ENCODE measurements around the gene DEAF1.
"Not testable (repeated sequence)": the region's sequence is repeated elsewhere in the genome, so short reads cannot be mapped to it uniquely, and the experiment has no call there.

Gene DEAF1

DNA sequence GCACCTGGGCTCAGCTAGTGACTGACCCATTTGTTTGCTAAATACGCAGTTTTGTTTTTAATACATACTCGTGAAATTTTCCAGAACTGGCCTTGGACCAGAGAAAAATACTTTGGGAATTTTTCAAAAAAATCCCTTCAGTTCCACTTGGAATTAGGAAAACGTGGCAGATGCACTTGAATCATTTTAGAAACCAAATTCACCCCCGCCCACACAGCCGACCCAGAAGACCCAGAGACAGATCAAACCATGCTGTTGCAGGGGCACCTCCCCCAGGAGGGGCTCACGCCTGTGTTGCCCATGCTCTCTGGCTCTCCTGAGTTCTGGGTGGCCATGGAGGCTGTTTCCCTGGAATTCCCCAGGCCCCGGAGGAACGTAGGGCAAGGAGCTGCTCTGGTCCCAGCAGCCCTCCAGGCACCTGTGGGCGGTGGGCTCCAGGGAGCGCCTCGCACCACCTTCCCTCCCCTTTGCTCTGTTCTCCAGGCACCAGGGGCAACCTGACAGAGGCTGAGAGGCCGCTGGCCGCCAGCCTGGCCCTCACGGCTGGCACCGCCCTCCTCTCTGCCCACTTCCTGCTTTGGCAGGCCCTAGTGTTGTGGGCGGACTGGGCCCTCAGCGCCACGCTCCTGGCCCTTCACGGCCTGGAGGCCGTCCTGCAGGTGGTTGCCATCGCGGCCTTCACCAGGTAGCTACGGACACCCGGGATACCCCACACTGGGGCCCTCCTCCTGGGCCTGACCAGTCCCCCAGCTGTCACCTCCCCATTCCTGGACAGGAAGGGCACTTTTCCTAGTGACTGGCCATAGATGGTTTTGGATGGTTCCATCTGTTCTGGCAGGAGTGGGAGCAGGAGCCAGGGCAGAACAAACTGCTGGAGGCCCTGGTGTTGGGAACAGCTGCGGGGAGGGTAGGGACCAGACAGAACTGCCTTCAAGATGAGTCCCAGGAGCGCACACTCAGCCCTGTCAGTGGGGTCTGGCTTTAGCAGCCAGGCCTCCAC lies 7.7 kb upstream of the DEAF1 start:
- no peak for DNase-seq (ENCODE audit: low read depth in 2 of 2, low spot score in 1 of 2)

DNA sequence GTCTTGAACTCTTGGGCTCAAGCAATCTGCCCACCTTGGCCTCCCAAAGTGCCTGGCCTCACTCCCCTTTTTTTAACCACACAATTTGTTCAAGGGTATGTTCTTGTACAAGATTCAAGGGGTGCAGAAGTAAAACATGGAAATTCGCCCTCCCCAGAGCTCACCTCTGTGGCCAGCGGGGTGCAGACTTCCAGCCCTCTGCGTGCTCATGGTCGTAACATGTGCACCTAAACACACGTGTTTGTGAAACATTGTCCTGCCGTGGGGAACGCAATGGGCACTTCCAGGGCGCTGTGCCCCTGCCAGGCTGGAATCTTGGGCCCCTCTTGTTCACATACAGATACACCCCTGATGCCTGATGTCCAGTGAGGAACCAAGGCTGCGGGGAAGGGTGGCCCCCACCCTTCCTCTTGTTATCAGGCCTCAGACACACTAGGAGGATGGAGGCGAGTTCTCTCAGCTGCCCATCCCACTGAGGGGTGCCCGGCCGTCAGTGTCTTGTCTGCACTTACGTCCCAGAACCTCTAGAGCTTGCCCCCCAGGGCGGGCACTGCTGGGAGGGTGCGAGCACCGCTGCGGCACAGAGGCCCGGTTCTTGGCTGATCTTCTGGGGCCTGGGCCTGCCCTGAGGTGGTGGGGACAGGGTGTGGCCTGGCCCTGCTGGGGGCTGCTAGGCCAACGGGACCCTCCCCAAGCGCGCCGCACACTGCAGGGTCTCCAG lies 6.9 kb upstream of the DEAF1 start:
- no peak for DNase-seq (ENCODE audit: low read depth in 2 of 2, low spot score in 1 of 2)

DNA sequence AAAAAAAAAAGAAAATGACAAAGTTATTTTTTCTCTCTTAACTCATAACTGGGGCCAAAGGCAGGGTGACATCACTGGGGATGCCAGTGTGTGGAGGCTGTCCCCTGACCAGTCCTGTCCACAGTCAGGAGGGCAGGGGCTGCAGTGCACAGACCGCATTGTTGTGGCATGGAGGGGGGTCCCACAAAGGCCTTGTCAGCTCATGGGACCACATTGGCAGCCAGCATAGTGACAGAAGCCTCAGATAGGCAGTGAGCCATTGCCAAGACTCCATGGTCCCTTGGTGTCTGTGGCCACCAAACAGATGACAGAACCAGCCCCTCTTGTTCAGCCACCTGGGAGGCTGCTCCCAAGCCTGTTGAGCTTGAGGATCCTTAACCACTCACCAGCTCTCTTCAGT lies 4.7 kb upstream of the DEAF1 start:
- no peak for DNase-seq (ENCODE audit: low read depth in 2 of 2, low spot score in 1 of 2)

DNA sequence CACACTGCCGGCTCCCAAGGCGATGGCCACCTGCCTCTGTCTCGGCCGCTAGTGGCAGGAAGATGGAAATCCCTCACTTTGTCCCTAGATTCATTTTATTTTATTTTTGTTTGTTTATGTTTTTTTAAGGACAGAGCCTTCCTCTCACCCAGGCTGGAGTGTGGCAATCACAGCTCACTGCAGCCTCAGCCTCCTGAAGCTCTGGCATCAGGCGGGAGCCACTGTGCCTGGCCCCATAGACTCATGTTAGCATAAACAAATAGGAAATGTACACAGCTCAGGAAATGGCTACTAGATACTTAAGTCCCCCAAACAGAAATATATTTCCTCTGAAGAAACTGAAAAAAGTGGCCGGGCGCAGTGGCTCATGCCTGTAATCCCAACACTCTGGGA lies 4.1 kb upstream of the DEAF1 start:
- DNase-seq (ENCODE audit: low read depth in 2 of 2, low spot score in 1 of 2) = no peak

DNA sequence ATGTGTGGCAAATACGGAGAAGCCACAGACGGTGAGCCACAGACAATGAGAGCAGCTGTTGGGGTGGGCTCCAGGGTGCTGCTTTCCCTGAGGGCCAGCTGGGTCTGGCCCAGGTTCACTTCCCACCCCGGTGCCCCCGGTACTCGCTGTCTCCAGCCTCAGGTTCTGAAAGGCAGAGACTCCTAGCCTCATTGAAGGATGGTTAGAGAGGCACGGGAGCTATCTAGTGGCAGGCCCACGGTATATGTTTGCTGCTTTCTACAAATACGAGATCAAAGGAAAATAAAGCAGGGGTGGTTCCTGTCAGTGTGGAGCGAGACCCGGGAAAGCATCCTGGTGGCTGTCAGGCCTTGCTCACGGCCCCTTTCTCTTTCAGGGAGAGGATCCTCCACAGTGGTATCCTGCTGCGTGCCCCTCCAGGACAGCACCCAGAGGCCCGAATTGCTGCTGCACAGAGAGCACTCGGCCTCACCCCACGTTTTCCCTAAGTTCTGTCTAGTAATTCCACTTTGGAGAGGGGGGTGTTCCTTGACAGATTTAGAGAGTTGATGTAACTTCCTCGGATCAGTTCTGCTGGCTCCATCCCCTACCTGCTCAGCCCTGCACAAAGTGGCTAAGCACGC lies 3.6 kb upstream of the DEAF1 start:
- DNase-seq (ENCODE audit: low read depth in 2 of 2, low spot score in 1 of 2) = no peak

DNA sequence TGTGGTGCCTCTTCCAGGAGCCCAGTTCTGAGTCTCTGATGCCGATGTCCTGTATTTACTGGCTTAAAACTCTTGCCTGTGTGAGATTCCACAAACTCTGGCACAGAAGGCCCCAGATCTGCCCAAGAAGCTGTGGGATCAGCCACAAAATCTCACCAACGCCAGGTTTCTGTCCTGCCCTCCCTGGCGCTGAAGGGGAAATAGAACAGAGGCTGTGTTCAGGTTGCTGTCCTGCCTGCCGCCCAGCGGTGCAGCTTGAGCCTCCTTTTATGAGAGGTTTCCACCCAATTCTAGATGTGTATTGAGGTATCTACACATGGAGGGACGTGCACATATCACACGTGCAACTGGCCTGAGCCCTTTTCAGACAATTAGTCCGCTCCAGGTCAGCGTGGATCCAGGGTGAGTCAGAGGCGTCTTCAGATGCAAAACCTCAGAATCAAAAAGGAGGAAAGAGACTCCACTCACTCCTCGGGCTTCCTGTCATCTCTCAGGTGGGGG lies 2.8 kb upstream of the DEAF1 start:
- DNase-seq (ENCODE audit: low read depth in 2 of 2, low spot score in 1 of 2) = no peak

DNA sequence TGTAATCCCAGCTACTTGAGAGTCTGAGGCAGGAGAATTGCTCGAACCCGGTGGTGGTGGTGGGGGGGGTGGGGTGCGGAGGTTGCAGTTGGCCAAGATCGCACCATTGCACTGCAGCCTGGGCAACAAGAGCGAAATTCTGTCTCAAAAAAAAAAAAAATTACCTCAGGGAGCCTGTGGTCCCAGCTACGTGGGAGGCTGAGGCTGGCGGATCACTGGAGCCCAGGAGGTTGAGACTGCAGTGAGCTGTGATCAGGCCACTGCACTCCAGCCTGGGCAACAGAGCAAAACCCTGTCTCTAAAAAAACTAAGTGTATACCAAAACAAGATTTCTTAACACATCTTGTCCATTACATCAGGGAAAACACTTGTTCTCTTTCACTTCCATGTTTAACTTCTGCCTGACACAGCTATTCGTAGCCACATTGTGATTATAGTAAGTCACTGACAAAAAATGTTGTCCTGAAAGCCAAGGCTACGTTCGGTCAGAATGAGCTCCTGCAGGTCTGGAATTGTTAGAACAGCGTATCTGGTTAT lies 2.0 kb upstream of the DEAF1 start:
- DNase-seq (ENCODE audit: low read depth in 2 of 2, low spot score in 1 of 2) = no peak

DNA sequence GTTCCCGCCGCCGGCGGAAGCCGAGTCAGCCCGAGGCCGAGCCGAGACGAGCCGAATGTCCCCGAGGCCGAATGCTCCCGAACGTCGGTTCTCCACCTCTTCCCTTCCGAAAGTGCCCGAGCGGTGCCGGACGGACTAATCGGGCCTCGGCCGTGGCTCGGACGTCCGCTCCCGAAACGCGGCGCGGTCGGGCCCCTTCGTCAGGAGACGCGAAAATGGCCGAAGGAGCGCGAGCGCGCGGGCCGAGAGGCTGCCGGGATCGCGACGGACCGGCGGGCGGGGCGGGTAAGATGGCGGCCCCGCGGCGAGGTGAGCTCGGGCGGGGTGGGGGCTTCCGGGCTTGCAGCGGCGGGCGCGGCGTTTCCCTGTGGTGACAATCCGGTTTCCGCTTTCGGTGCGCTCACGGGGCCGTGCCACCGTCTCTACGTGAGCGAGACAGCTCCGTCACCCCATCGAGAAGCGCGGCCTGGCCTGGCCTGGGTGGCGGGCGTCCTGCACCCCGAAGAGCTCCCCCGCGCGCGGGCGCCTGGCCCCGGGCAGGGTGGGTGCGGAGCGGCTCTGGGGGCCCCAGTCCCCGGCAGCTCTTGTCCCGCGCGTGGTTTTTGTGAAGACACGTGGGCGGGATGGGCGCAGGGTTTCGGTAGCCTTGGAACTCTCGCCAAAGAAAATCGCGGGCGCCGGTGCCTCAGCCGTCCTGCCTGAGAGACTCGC lies 671 bp upstream of the DEAF1 start, which contains the start of gene TMEM80:
Gene TMEM80, plus strand, starts transcription at position 279 of the 711 bp plus-strand sequence. Its CDS starts 12 bp downstream, at position 291.
- DNase-seq (ENCODE audit: low read depth in 2 of 2, low spot score in 1 of 2) = peak; percentile 91 to 93

DNA sequence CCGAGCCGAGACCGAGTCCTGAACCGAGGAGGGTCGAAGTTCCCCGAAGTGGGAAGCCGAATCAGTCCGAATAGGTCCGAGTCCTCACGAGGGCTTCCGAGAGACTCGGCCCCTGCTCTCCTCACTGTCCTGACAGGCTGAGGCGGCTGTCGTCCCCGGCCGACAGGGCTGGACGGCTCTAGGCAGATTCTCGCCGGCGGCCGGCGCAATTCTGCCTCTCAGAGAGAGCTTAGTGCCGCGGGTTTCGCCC lies 191 bp upstream of the DEAF1 start:
- DNase-seq (ENCODE audit: low read depth in 2 of 2, low spot score in 1 of 2) = no peak

DNA sequence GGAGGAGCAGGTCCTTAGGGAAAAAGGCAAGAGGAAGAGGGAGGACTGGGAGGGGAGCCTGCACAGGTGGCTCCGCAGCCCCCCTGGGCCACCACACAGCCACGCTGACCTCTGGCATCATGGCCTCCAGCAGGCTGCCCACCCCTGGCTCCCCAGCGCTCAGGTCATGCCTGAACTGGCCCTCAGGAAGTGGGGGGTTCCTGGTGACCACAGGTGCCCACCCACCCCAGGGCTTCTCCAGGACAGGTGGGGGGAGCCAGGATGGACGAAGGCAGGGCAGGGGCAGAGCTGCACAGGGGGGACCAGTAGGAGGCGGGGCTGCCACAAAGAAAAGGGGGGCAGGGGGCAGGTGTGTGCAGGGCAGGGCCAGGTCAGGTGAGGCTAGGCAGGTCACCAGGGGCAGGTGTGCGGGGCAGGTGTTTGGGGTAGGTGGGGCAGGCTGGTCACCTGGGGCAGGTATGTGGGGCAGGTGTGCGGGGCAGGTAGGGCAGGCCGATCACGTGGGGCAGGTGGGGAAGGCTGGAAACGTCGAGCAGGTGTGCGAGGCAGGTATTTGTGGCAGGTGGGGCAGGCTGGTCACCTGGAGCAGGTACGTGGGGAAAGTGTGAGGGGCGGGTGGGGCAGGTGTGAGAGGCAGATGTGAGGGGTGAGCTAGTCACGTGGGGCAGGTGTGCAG lies 997 bp downstream of the DEAF1 start:
- DNase-seq (ENCODE audit: low read depth in 2 of 2, low spot score in 1 of 2) = no peak

DNA sequence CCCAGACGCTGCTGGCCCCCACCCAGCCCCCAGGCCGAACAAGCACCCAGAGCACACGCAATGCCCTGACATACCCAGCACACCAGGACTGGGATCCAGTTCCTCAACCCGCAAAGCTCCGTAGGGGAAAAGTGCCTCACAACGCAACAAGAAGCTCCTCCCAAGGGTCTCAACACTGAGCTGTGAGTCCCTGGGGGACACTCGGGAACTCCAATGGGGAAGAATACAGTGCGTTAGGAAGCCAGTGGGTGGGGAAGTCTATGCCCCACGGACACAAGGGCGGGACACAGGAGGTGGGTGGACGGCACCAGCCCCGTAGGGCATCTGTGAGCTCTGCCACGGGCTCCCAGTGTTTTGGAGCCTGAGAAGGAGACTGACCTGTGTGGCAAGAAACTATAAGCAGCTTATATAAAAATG lies 1.6 kb downstream of the DEAF1 start:
- no peak for DNase-seq (ENCODE audit: low read depth in 2 of 2, low spot score in 1 of 2)

DNA sequence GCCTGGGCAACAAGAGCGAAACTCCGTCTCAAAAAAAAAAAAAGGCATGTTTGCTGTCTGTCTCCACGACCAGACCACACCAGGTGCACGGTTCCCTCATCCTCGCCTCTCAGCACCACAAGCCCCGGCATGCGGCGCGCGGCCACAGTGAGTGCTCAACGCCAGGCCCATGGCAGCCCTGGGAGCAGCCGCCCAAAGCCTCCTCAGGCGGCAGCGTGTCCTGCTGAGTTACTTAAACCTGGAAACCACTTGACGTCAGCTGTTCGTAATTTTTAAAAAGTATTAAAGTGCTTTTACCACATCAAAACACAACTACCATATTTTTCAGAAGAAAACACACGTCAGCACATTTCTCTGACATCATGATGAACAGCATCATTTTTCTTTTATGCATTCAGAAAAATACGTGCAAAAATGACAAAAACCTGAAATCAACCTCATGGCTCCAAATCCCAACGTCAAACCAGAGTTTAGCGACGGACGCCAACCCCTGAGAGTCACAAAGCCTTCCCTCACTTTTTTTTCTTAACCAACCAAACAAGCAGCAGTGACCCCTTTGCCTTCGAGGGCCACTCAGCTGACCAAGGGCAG lies 2.1 kb downstream of the DEAF1 start:
- DNase-seq (ENCODE audit: low read depth in 2 of 2, low spot score in 1 of 2) = no peak

DNA sequence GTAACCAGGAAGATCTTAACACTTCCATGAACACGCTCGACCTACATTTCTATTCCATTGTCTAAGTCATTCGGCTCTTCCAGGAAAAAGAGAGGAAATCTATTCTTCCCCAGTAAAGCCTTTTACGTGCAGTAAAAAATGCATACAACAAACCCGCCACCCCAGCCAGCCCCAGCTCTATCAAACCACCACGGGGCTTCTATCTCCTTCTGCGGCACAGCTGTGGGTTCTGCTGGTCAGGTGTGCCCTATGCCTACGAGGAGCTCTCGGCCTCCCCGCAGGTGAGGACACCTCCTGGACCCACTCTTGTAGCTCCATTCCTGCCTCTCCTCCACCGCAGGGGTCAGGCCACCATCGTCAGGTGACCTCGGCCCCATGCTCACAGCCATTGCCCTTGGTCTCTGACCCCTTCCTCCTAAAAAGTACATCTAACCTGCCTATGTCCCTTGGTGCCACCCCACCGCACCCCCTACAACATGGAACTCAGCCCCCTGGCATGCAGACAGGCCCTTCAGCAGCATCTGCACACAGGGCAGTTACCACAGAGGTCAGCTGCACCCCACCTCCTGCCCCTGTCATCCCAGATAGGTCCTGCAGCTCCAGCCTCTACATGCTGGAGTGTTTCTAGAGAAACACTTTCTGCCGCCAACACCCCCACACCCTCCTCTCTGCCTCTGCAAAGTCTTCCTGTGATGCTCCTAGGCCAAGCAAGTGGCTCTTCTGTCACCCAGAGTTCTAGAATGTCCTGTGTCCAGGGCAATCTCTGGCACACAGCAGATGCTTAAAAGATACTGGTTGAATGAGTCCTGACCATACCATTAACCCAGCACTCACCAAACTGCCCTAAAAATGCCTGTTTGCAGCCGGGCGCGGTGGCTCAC lies 3.1 kb downstream of the DEAF1 start:
- DNase-seq (ENCODE audit: low read depth in 2 of 2, low spot score in 1 of 2) = no peak

DNA sequence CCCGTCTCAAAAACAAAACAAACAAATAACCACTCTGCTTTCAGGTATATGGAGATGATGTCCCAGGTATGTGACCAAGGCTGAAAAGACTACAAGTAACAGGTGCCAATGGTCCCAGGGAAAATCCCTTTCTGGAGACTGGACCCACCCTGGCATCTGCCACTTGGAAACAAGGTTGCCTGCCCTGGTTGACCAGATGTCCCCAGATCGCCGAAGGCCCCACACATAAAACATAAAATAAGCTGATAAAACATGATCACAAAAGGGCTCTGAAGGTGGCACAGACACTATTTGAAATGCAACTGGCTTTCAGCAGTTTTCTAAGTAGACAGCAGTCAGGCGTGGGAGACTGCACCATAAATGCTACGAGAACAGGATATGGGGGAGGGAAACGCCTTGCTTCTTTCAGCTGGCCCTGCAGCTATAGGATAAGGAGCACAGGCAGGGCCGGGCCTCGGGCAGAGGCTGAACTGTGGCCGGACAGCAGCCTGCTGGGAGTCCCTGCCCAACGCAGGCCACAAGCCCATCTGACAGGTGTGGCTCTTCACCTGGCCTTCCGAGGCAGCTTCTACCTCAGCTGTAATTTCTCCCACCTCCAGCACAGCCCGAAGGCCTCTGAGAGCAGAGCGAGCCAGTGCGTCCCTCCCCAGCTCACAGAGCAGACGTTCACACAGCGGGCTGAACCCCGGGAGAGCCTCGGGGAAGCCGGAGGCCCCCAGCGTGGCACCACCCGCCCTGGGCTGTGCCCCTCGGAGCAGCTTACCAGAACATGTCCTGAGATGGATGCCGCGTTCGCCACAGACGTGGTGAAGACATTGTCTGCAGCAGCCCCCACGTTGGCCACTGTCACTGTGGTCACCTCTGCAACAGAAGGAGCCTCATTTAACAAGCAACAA lies 4.0 kb downstream of the DEAF1 start:
- no peak for DNase-seq (ENCODE audit: low read depth in 2 of 2, low spot score in 1 of 2)

DNA sequence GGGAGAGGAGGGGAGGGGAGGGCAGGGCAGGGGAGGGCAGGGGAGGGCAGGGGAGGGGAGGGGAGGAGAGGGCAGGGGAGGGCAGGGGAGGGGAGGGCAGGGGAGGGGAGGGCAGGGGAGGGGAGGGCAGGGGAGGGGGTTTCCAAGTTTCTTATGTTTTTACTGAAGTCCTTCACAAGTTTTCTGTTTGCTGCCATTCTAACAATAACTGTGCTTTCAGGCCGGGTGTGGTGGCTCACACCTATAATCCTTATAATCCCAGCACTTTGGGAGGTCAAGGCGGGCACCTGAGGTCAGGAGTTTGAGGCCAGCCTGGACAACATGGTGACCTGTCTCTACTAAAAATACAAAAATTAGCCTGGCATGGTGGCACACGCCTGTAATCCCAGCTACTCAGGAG lies 4.8 kb downstream of the DEAF1 start:
- DNase-seq (ENCODE audit: low read depth in 2 of 2, low spot score in 1 of 2) = not testable (repeated sequence)

DNA sequence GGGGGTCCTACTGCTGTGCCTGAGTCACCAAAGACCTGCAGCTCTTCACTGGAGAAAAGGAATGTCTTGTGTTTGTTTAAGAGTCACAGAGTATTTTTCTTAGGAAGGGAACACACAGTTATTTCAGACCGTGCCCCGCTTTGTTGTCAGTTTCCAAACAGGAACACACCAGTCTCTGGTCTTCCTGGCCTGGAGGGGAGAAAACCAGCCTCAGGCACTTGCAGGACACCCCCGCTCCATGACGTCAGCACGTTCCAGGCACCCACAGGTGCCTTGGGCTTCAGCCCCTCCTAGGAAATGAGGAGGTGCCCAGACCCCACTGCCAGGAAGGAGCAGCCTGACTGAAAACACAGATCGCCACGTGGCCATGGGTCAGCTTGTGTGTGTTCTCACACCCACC lies 5.4 kb downstream of the DEAF1 start:
- no peak for DNase-seq (ENCODE audit: low read depth in 2 of 2, low spot score in 1 of 2)

DNA sequence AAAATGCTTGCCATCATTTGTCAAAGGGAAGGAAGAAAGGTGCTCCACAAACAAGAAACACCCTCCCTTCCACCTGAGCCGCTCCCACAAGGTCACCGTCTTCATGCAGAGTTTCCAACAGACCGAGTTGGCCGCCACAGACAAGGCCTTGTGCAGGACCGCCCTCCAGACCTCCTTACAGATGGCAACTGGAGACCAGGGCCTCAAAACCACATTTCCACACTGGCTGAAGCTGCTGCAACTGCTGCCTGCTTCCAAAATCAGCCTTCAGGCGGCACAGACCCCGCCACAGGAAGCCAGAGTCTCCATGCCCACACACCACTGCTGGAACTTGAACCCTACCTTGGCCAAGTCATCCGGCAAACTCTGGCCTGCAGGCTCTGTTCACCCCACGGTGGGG lies 6.3 kb downstream of the DEAF1 start:
- DNase-seq (ENCODE audit: low read depth in 2 of 2, low spot score in 1 of 2) = no peak

DNA sequence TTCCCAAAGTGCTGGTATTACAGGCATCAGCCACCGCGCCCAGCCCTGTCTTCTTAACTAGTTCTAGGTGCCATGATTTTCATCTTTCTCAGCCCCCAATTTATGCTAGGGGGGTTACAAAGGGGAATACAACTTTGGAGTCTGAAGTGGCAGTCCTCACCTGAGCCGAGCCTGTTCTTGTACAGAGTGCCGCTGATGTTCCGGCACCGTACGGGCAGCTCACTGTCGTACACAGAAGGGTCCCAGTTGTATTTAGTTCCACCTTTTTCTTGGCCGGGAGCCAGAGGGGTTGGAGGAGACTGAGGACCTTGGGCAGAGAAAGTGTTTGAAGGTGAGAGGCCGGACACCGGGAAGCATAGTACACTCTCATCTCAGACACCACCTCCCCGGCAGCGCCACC lies 7.3 kb downstream of the DEAF1 start:
- no peak for DNase-seq (ENCODE audit: low read depth in 2 of 2, low spot score in 1 of 2)
